GM12878 (cell line): Measurements from ENCODE around the gene PCCA. TPM values are rescaled to one million over a fixed set of nuclear protein-coding genes. Genes with fewer than 3 reads are reported as not detected.

Source experiments
- ATAC-seq: fragments of 200-7000 bp; cut with Tn5 transposase; 3 replicates; pipeline ENCODE4 v1.9.1; 2020; ENCODE audit warnings: mild to moderate bottlenecking, moderate library complexity
- BruUV-seq: library from RNA; stranded (reverse); fragments of 400-500 nt; replicated peaks from 2 replicates; lab custom pipeline; 2021; lab: Mats Ljungman, UMichigan
- CTCF ChIA-PET: fragments of 300-600 bp; sonication (Branson Sonifier 250); formaldehyde crosslinking; extraction: SDS; loops from one replicate; lab custom pipeline; 2021; ENCODE audit warnings: inconsistent platforms; lab: Yijun Ruan, JAX
- POLR2A ChIA-PET: fragments of 350-600 bp; formaldehyde crosslinking; extraction: SDS; loops from one replicate; lab custom pipeline; 2021; ENCODE audit warnings: inconsistent platforms; lab: Charles Lee
- RAD21 ChIA-PET: fragments of 300-600 bp; sonication (Branson Sonifier 250); formaldehyde crosslinking; loops from one replicate; lab custom pipeline; 2023; ENCODE audit warnings: antibody characterized with exemption; ENCODE audit not compliant: unreplicated experiment; lab: Charles Lee
- SMC1A ChIA-PET: fragments of 300-600 bp; sonication (Branson Sonifier 250); formaldehyde crosslinking; loops from one replicate; lab custom pipeline; 2023; ENCODE audit not compliant: unreplicated experiment, uncharacterized antibody; lab: Charles Lee
- DNase-seq: peaks from one replicate; pipeline ENCODE4 v3.0.0-alpha.2; 2011; ENCODE audit warnings: low read depth, low spot score
- FAIRE-seq: peaks from 3 replicates; lab custom pipeline; 2011; peaks lifted over from hg19 to GRCh38; lab: Jason Lieb, UNC
- H2AFZ ChIP-seq: 2 replicates; pipeline ENCODE4 v1.6.0; 2011; ENCODE audit warnings: low read depth, low read length, control low read depth; ENCODE audit not compliant: control insufficient read depth
- H3K27ac ChIP-seq: 2 replicates; pipeline ENCODE4 v1.5.1; 2011; ENCODE audit warnings: control low read depth; ENCODE audit not compliant: control insufficient read depth, insufficient read depth
- H3K27me3 ChIP-seq, 2 experiments: replicated peaks in 1 of 2; 2 replicates each; pipeline versions ENCODE4 v1.6.0 to v1.6.1; 2011; ENCODE audit warnings: low read length in 1 of 2; ENCODE audit not compliant: control insufficient read depth in 2 of 2, insufficient read depth in 2 of 2
- H3K36me3 ChIP-seq, 2 experiments: 2 replicates each; pipeline ENCODE4 v1.5.1; 2011; ENCODE audit warnings: low read length in 1 of 2; ENCODE audit not compliant: control insufficient read depth in 2 of 2, insufficient read depth in 2 of 2
- H3K4me1 ChIP-seq: 2 replicates; pipeline ENCODE4 v1.6.1; 2011; ENCODE audit warnings: mild to moderate bottlenecking, low read length, moderate library complexity, mixed read lengths; ENCODE audit not compliant: control insufficient read depth, insufficient read depth
- H3K4me2 ChIP-seq: 2 replicates; pipeline ENCODE4 v1.6.0; 2011; ENCODE audit warnings: control low read depth; ENCODE audit not compliant: control insufficient read depth, insufficient read depth
- H3K4me3 ChIP-seq: fragments of 200-600 bp; sonication (generic); 2 replicates; pipeline ENCODE4 v1.5.1; 2016
- H3K79me2 ChIP-seq: 2 replicates; pipeline ENCODE4 v1.6.0; 2011; ENCODE audit warnings: low read length; ENCODE audit not compliant: control insufficient read depth, insufficient read depth
- H3K9ac ChIP-seq: 2 replicates; pipeline ENCODE4 v1.8.0; 2011; ENCODE audit warnings: low read length, control low read depth, mixed read lengths; ENCODE audit not compliant: control insufficient read depth, insufficient read depth
- H3K9me3 ChIP-seq: replicated peaks from 3 replicates; pipeline ENCODE4 v1.5.1; 2011; ENCODE audit warnings: mild to moderate bottlenecking, low read length; ENCODE audit not compliant: control insufficient read depth, insufficient read depth
- H4K20me1 ChIP-seq: 2 replicates; pipeline ENCODE4 v1.6.0; 2011; ENCODE audit not compliant: control insufficient read depth, insufficient read depth
- CHD2 ChIP-seq: IDR thresholded peaks from 2 replicates; pipeline ENCODE4 v1.6.1; 2011; ENCODE audit warnings: low read depth, low read length, improper control_type of control experiment, borderline replicate concordance
- CHD4 ChIP-seq: fragments of 200-600 bp; sonication (generic); IDR thresholded peaks from 2 replicates; pipeline ENCODE4 v1.6.1; 2016; ENCODE audit warnings: mild to moderate bottlenecking
- CREB1 ChIP-seq: IDR thresholded peaks from 2 replicates; pipeline ENCODE4 v1.6.1; 2012; ENCODE audit warnings: low read depth, mild to moderate bottlenecking, inconsistent platforms
- ETV6 ChIP-seq, 2 experiments: fragments of 450-650 bp in 1 of 2; IDR thresholded peaks in 1 of 2; conservative IDR thresholded peaks in 1 of 2; 2 replicates each; pipeline ENCODE4 v1.6.1; 2014; ENCODE audit warnings: antibody characterized with exemption in 1 of 2, borderline replicate concordance in 1 of 2, low read depth in 1 of 2, mild to moderate bottlenecking in 1 of 2, moderate library complexity in 1 of 2
- MEF2A ChIP-seq: IDR thresholded peaks from 2 replicates; pipeline ENCODE4 v1.6.1; 2011; ENCODE audit warnings: low read depth, mild to moderate bottlenecking, low read length, moderate library complexity; ENCODE audit not compliant: insufficient read depth
- MEF2B ChIP-seq: fragments of 450-650 bp; IDR thresholded peaks from 2 replicates; pipeline ENCODE4 v1.6.1; 2018; ENCODE audit warnings: mild to moderate bottlenecking, moderate library complexity; ENCODE audit not compliant: partially characterized antibody, poor library complexity, severe bottlenecking
- MTA3 ChIP-seq: IDR thresholded peaks from 2 replicates; pipeline ENCODE4 v1.6.1; 2012; ENCODE audit warnings: low read length, inconsistent platforms, borderline replicate concordance
- RUNX3 ChIP-seq: IDR thresholded peaks from 2 replicates; pipeline ENCODE4 v1.6.1; 2012; ENCODE audit warnings: low read length, inconsistent platforms
- ZNF207 ChIP-seq: fragments of 450-650 bp; IDR thresholded peaks from 2 replicates; pipeline ENCODE4 v1.6.1; 2014; ENCODE audit warnings: antibody characterized with exemption, mild to moderate bottlenecking, borderline replicate concordance
- ZNF274 ChIP-seq: IDR thresholded peaks from one replicate; pipeline ENCODE4 v1.8.0; 2011; ENCODE audit not compliant: insufficient read length, insufficient read depth
- WGBS: methylation state at CpG from one replicate; pipeline ENCODE4 v1.1.6; 2016; ENCODE audit warnings: low lambda C conversion rate; ENCODE audit not compliant: insufficient replicate concordance, insufficient coverage; ENCODE audit errors: missing lambda C conversion rate; 5-methylcytosine and 5-hydroxymethylcytosine counted together
- in situ Hi-C: fragments of 300-500 bp; cut with MboI; formaldehyde crosslinking; loops from 9 replicates; pipeline ENCODE4 v1.14.3; 2018; ENCODE audit warnings: mixed read lengths
- intact Hi-C: fragments of 100-400 bp; cut with micrococcal nuclease; formaldehyde crosslinking; loops from one replicate; pipeline ENCODE4 v1.14.2; 2022; ENCODE audit not compliant: unreplicated experiment
- polyA plus RNA-seq, 11 experiments: library from polyadenylated mRNA; depleted of rRNA in 4 of 11; unstranded in 6 of 11; stranded (reverse) in 5 of 11; fragments of >200 nt; fragmentation: Nextera tagmentation in 4 of 11; fragmentation: Illumina TruSeq in 1 of 11; extraction: Ambion mirVana in 4 of 11; extraction: Trizol in 1 of 11; gene quantifications; 1 replicate in 1 of 11; 2 replicates in 10 of 11; pipeline versions ENCODE4 v1.2.1 to v1.2.3, GENCODE V29; 2011 to 2016; ENCODE audit warnings: inconsistent platforms in 2 of 11, missing spikeins in 2 of 11, low read depth in 1 of 11
- total RNA-seq, 4 experiments: library from RNA; depleted of rRNA in 3 of 4; stranded (reverse); fragments of >200 nt in 3 of 4; fragmentation: Illumina TruSeq in 1 of 4; extraction: Trizol in 1 of 4; gene quantifications; 2 replicates each; pipeline versions ENCODE4 v1.2.1 to v1.2.3, GENCODE V29; 2013 to 2021
- TF ChIP-seq, protein P1 (sequence below): fragments of 450-650 bp; IDR thresholded peaks from 2 replicates; pipeline ENCODE4 v1.6.1; 2017; ENCODE audit warnings: mild to moderate bottlenecking, low read depth, inconsistent platforms; ENCODE audit not compliant: poor library complexity, severe bottlenecking
- TF ChIP-seq, protein P2 (sequence below): IDR thresholded peaks from 2 replicates; pipeline ENCODE4 v1.6.1; 2012; ENCODE audit warnings: improper control_type of control experiment, low read depth, low read length; ENCODE audit not compliant: insufficient replicate concordance
- TF ChIP-seq, protein P3 (sequence below): IDR thresholded peaks from 2 replicates; pipeline ENCODE4 v1.6.1; 2012; ENCODE audit warnings: low read depth, low read length, improper control_type of control experiment

PCCA gene
- total and polyA plus RNA-seq, 10 of the 15 experiments (the other 5 are each of a cell fraction or from before 2014, with no cell fraction given): 5.9 to 18.2 (median 12.4) TPM

DNA sequence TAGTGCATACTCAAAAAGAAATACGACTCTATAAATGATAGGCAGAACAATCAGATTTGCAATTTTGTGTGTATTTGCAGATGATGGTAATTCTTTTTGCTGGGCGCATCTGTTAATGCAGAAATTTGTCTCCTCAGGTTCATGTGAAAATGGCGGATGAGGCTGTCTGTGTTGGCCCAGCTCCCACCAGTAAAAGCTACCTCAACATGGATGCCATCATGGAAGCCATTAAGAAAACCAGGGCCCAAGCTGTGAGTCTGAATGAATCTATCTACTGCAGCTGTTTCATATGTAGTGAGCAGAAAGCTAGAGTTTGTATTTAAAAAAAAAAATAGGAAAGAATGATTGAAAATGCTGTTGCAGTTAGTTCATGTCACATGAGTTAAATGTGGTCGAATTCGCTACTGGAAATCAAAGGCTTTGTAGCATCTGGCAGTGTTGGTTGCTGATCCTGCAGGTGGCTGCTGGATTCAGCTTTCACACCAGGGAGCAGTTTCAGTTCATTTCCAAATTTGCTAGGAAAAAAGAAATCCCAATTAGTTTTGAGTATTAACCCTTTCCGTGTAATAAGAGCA is 66.0 kb downstream of the PCCA start (continued):
- no peak for TF ChIP-seq ETV6 (conservative IDR thresholded peaks at IDR 0.05 in 1 of 2, IDR thresholded peaks at IDR 0.05 in 1 of 2; ENCODE audit: borderline replicate concordance in 1 of 2, low read depth in 1 of 2)
- no peak for TF ChIP-seq MTA3
- TF ChIP-seq MEF2A: no peak
- no peak for TF ChIP-seq ZNF207

DNA sequence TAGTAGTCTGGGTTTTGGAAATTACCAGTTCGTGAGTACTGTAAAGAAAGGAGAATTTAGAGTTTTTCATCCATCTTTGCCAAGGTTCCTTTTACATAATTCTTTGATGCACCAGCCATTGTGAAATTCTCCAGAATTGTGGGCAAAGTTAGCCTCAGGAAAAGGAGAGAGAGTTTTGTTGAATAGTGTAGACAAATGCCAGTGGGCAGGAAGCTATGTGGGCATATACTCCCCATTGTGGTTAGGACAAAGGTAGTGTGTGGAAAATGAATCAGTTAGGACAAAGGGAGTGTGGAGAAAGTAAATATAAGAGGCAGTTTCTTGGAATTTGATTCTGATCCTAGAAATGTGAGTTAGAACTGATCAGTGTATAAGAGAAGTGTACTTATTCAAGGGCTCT is 67.9 kb downstream of the PCCA start:
- Histone ChIP-seq H3K4me3 (no peak overlapping the region), H3K27me3 (no peaks in the 10 kb centered on the region), H3K36me3 (peaks cover 0 to 2% of the 10 kb centered on the region in 2 experiments; a peak in 1 of 4 replicates), H3K4me2 (no peak overlapping the region), H3K79me2 (no peaks in the 10 kb centered on the region), H2AFZ (no peak overlapping the region), H3K27ac (no peak overlapping the region), H4K20me1 (no peaks in the 10 kb centered on the region), H3K4me1 (no peaks in the 10 kb centered on the region), H3K9ac (no peak overlapping the region), H3K9me3 (no peaks in the 10 kb centered on the region)
- RAD21 ChIA-PET: no interaction called here
- DNase-seq (no peak), FAIRE-seq (peak; percentile 23), ATAC-seq (no peak)
- CTCF ChIA-PET: no interaction called here
- POLR2A ChIA-PET: no interaction called here
- SMC1A ChIA-PET: no interaction called here
- WGBS: 100% methylated on average over 1 of the region's 1 CpG
- in situ Hi-C loops (no loop called here), intact Hi-C loops (no loop called here)
- no TSS peak for BruUV-seq
- TF ChIP-seq CREB1 (no peak), RUNX3 (no peak), ZNF274 (no peak), CHD4 (no peak), CHD2 (no peak), MEF2B (no peak)
- TF ChIP-seq, protein P1, sequence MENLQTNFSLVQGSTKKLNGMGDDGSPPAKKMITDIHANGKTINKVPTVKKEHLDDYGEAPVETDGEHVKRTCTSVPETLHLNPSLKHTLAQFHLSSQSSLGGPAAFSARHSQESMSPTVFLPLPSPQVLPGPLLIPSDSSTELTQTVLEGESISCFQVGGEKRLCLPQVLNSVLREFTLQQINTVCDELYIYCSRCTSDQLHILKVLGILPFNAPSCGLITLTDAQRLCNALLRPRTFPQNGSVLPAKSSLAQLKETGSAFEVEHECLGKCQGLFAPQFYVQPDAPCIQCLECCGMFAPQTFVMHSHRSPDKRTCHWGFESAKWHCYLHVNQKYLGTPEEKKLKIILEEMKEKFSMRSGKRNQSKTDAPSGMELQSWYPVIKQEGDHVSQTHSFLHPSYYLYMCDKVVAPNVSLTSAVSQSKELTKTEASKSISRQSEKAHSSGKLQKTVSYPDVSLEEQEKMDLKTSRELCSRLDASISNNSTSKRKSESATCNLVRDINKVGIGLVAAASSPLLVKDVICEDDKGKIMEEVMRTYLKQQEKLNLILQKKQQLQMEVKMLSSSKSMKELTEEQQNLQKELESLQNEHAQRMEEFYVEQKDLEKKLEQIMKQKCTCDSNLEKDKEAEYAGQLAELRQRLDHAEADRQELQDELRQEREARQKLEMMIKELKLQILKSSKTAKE: no peak
- TF ChIP-seq, protein P2, sequence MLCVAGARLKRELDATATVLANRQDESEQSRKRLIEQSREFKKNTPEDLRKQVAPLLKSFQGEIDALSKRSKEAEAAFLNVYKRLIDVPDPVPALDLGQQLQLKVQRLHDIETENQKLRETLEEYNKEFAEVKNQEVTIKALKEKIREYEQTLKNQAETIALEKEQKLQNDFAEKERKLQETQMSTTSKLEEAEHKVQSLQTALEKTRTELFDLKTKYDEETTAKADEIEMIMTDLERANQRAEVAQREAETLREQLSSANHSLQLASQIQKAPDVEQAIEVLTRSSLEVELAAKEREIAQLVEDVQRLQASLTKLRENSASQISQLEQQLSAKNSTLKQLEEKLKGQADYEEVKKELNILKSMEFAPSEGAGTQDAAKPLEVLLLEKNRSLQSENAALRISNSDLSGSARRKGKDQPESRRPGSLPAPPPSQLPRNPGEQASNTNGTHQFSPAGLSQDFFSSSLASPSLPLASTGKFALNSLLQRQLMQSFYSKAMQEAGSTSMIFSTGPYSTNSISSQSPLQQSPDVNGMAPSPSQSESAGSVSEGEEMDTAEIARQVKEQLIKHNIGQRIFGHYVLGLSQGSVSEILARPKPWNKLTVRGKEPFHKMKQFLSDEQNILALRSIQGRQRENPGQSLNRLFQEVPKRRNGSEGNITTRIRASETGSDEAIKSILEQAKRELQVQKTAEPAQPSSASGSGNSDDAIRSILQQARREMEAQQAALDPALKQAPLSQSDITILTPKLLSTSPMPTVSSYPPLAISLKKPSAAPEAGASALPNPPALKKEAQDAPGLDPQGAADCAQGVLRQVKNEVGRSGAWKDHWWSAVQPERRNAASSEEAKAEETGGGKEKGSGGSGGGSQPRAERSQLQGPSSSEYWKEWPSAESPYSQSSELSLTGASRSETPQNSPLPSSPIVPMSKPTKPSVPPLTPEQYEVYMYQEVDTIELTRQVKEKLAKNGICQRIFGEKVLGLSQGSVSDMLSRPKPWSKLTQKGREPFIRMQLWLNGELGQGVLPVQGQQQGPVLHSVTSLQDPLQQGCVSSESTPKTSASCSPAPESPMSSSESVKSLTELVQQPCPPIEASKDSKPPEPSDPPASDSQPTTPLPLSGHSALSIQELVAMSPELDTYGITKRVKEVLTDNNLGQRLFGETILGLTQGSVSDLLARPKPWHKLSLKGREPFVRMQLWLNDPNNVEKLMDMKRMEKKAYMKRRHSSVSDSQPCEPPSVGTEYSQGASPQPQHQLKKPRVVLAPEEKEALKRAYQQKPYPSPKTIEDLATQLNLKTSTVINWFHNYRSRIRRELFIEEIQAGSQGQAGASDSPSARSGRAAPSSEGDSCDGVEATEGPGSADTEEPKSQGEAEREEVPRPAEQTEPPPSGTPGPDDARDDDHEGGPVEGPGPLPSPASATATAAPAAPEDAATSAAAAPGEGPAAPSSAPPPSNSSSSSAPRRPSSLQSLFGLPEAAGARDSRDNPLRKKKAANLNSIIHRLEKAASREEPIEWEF: no peak
- TF ChIP-seq, protein P3, sequence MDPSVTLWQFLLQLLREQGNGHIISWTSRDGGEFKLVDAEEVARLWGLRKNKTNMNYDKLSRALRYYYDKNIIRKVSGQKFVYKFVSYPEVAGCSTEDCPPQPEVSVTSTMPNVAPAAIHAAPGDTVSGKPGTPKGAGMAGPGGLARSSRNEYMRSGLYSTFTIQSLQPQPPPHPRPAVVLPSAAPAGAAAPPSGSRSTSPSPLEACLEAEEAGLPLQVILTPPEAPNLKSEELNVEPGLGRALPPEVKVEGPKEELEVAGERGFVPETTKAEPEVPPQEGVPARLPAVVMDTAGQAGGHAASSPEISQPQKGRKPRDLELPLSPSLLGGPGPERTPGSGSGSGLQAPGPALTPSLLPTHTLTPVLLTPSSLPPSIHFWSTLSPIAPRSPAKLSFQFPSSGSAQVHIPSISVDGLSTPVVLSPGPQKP: no peak
